Measurements from ENCODE around the gene UBE2D2.
"Not testable (repeated sequence)": the region's sequence is repeated elsewhere in the genome, so short reads cannot be mapped to it uniquely, and the experiment has no call there.

- TF ChIP-seq CTCF (IDR thresholded peaks at IDR 0.05; ENCODE audit: low read depth, low read length); EZH2phosphoT487 (IDR thresholded peaks at IDR 0.05; ENCODE audit: low read depth): not testable (repeated sequence)
Observed at GRCh38 chr5:139582181-139582580, 21.0 kb downstream of the UBE2D2 start.

All from OCI-LY3 (cell line).